Parathyroid adenoma (tissue), 2 donors: ENCODE data around the gene TENT5C.

Experiments used
- H2AFZ ChIP-seq: fragments of 300-600 bp; sonication (generic); one replicate; pipeline ENCODE4 v1.7.0; 2017; ENCODE audit warnings: antibody characterized with exemption, mild to moderate bottlenecking
- H3K27ac ChIP-seq: fragments of 300-600 bp; sonication (generic); one replicate; pipeline ENCODE4 v1.7.0; 2017
- H3K27me3 ChIP-seq: fragments of 300-600 bp; sonication (generic); one replicate; pipeline ENCODE4 v1.7.0; 2017; ENCODE audit warnings: low read length; ENCODE audit not compliant: control insufficient read depth, insufficient read depth
- H3K36me3 ChIP-seq: fragments of 300-600 bp; sonication (generic); one replicate; pipeline ENCODE4 v1.7.0; 2017; ENCODE audit warnings: low read length; ENCODE audit not compliant: control insufficient read depth, insufficient read depth
- H3K4me1 ChIP-seq: fragments of 300-600 bp; sonication (generic); one replicate; pipeline ENCODE4 v1.7.0; 2017; ENCODE audit warnings: control low read depth
- H3K4me2 ChIP-seq: fragments of 300-600 bp; sonication (generic); one replicate; pipeline ENCODE4 v1.7.0; 2017; ENCODE audit warnings: low read length
- H3K4me3 ChIP-seq: fragments of 300-600 bp; sonication (generic); one replicate; pipeline ENCODE4 v1.7.0; 2017; ENCODE audit warnings: low read depth, low read length
- H3K79me2 ChIP-seq: fragments of 300-600 bp; sonication (generic); one replicate; pipeline ENCODE4 v1.7.0; 2017; ENCODE audit warnings: control low read depth
- H3K9ac ChIP-seq: fragments of 300-600 bp; sonication (generic); one replicate; pipeline ENCODE4 v1.7.0; 2017; ENCODE audit warnings: mild to moderate bottlenecking
- H3K9me3 ChIP-seq: fragments of 300-600 bp; sonication (generic); one replicate; pipeline ENCODE4 v1.7.0; 2017; ENCODE audit warnings: low read length; ENCODE audit not compliant: control insufficient read depth
- TF ChIP-seq, protein P1 (sequence below): fragments of 300-600 bp; sonication (generic); IDR thresholded peaks from one replicate; pipeline ENCODE4 v1.7.0; 2017; ENCODE audit warnings: antibody characterized with exemption, mild to moderate bottlenecking
- donor health status: primary hyperparathyroidism.

TENT5C gene

DNA sequence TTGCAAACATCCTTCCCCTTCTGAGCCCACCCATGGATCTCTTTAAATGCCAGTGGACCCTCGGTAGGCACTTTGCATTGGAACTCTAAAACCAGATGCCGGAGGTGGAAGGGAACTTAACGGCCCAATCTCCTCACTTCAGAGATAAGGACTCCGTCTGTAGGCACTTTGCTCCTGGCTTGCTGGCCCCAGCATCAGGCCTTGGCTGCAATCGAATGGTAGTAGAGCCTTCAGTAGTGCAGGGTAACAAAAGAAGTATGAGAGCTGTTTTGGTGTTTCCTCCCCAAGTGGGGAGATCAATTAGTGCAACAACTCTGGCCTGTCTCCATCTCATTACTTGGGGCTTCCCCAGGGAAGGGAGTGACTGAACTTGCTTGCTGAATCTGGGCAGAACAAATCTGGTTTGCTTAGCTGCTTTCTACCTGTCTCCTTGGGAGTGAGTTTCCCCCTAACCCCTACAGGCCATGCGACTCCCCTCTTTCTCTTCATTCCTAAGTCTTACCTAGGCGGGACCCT, 70.8 kb downstream of the TENT5C start:
- Histone ChIP-seq H3K4me1 (peaks cover 9% of the 10 kb centered on the region), H3K27me3 (no peaks in the 10 kb centered on the region), H2AFZ (no peak overlapping the region), H3K27ac (no peak overlapping the region), H3K4me2 (no peak overlapping the region), H3K36me3 (no peaks in the 10 kb centered on the region), H3K79me2 (no peaks in the 10 kb centered on the region), H3K9me3 (no peaks in the 10 kb centered on the region), H3K9ac (no peak overlapping the region), H3K4me3 (no peak overlapping the region)
- TF ChIP-seq, protein P1, sequence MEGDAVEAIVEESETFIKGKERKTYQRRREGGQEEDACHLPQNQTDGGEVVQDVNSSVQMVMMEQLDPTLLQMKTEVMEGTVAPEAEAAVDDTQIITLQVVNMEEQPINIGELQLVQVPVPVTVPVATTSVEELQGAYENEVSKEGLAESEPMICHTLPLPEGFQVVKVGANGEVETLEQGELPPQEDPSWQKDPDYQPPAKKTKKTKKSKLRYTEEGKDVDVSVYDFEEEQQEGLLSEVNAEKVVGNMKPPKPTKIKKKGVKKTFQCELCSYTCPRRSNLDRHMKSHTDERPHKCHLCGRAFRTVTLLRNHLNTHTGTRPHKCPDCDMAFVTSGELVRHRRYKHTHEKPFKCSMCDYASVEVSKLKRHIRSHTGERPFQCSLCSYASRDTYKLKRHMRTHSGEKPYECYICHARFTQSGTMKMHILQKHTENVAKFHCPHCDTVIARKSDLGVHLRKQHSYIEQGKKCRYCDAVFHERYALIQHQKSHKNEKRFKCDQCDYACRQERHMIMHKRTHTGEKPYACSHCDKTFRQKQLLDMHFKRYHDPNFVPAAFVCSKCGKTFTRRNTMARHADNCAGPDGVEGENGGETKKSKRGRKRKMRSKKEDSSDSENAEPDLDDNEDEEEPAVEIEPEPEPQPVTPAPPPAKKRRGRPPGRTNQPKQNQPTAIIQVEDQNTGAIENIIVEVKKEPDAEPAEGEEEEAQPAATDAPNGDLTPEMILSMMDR: no peak
